Colon (tissue), 2 donors: ENCODE measurements around the gene ZNF750.
"Not testable (repeated sequence)": the region's sequence is repeated elsewhere in the genome, so short reads cannot be mapped to it uniquely, and the experiment has no call there.

Experiments used
- FAIRE-seq: peaks from 2 replicates; lab custom pipeline; 2012; peaks lifted over from hg19 to GRCh38; lab: Jason Lieb, UNC
- donor health status: control.
- donor health status: control.

Gene ZNF750

DNA sequence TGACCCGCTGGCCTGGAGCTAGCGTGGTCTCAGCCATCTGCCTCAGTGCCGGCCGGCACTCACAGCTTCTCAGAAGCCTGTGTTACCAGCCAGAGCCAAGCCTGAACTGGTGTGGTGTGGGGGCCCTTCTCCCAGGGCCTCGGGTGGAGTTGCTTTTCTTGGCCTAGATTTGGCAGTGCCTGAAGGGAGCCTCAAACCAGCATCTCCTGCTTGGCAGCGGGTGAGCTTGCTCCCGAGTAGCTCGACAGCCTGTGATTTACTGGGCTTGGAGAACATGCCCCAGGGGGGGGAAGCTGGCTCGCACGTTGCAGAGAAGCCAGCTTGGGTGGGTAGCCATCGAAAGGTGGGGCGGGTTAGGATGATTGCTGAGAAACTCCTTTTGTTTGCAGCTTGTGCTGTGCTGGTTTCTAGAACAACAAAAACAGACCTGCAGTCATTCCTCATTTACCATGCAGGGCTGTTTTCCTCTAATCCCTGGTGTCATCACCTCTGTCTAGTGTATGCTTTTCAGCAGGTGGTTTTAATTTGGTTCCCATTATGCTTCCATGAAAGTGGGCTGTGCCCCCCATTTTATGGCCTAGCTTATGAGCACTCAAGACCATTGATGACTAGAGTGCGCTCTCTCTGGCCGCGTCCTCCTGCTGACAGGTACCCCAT lies 45.7 kb downstream of the ZNF750 start:
- FAIRE-seq, result no peak

DNA sequence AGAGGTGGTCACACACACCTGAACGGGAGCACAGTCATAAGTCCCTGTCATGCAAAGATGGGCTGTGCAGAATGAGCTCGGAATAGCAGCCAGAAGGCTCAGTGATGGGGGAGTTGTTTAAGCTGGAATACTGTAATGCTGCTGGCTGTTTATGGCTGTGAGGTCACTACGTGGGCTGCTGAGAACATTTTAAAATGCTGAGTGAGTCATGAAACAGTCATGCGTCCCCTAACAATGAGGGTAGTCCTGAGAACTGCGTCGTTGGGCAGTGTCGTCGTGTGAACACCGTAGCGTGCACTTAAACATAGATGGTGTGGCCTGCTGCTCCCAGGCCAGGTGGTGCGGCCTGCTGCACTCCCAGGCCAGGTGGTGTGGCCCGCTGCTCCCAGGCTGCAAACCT lies 48.3 kb downstream of the ZNF750 start:
- FAIRE-seq, result no peak

DNA sequence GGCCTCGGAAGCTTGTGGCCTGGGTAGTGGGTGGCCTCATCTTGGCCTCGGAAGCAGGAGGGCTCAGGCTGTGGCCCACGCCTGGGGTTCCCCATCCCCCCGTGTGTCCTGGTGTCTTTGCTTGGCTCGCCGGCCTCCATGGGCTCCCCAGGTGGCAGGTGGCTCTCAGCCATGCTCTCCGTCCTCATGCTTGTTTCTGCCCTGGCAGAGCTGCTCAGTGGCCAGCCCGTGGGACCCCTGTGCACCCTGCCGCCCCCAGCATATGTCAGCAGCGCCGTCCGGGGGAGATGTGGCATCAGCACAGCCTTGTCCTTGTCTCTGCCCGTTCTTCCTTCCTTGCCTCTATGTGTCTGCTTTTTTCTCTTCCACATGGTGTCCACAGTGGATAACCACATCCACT lies 49.4 kb downstream of the ZNF750 start:
- no peak for FAIRE-seq

DNA sequence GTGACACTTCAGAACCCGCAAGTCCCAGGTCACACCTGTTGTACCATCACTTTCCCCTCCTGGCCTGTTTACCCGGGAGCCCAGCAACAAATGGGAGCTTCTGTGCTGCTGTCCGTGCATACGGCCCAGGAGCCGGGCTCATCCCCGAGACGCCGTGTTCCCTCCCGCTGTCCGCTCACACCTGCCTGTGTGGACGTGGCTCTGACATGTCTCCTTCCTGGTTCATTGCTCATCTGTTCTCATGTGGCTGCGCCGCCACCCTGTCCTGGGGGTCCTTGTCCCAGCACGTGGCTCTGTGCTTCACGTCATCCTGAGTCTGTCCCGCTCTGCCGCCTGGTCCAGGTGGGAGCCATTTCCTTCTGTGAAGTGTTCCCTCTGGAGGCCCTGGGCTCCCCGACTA lies 50.0 kb downstream of the ZNF750 start:
- no peak for FAIRE-seq

DNA sequence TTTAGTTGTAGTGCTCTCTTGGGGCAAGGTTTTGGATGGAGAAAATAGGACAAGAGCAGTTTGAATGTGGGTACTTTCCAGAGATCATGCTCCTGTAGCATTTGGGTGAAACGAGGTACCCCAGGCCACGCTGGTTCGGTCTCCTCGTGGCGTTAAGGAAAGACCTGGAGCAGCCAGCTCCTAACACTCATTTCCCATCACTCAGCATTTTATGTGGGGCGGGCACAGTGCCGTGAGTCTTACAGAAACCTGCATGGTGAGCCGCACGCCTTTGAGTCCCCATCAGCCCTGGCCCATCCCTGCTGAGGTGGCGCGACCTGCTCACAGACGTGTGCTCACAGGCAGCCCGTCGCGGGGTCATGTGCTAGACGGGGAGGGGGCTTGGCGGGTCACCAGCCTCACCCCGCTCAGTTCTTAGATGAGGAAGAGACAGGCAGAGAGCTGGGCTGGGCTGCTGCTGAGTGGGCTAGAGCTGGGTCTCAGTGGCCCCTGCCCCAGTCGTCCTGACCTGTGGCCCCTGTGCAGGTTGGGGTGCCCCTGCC lies 50.7 kb downstream of the ZNF750 start:
- no peak for FAIRE-seq

DNA sequence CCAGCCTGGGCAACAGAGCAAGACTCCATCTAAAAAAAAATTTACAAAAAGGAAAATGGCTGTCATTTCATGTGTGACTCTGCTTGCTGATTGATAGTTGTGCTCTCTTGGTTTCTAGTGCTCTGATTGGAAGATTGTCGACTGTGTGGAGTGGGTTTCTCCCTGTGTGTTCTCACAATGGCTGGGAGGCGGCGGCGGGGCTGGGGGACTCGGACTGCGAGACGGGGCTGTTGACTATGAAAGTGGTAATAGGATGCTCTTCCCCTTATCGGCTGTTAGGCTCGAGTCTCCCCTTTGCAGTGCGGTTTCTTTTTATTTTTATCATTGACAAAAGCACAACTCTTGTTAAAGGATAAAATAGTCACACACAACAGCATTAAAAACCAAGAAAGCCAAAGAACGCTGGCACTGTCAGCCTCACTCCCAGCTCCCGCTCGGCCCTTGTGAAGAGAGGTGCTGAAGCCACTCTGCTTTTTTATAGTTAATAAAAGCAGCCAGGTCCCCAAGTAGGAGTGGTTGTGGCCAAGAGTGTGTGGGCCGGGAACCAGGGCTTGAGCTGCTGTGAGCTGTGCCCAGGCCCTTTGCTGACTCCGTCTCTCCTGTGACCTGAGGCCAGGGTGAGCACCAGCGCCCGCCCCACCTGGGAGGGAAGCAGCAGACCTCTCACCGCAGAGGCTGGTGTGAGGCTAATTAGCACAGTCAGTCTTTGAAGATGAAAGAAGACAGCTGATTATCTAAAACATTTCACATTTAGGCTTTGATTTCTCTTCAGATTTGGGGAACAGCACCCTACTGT lies 51.4 kb downstream of the ZNF750 start:
- FAIRE-seq, result no peak

DNA sequence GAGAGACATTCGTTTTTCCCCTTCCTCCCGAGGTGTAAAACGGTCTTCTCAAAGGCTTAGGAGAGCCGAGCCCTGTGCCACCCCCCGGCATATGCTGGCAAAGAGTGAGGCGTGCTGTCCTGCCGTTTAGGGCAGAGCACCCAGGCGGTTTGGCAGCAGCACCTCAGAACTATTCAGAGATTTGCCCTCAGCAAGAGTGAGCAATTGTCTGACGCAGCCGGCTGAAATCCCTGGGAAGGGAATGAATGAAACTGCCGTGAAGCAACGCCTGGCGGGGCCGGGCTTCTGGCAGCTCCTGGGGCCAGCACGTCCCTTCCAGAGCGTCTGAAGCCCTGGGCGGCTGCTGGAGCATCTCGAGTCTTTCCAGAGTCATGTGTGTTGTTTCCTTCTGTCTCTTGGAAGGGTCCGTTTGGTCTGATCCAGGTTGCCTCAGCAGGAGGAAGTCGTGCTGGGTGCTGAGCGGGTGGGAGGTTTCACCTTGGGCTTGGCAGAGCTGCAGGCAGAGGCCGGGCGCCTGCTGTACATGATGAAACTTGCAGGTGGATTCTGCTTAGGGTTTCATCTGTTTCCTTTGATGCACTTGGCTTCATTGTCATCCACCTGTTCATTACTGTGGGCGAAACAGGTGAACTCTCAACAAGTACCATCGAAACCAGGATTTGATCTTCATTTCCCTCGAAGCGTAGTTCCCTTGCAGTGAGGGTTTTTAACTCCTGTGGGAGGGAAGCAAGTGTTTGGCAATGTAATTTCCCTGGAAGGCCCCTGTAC lies 52.6 kb downstream of the ZNF750 start:
- FAIRE-seq, result no peak

DNA sequence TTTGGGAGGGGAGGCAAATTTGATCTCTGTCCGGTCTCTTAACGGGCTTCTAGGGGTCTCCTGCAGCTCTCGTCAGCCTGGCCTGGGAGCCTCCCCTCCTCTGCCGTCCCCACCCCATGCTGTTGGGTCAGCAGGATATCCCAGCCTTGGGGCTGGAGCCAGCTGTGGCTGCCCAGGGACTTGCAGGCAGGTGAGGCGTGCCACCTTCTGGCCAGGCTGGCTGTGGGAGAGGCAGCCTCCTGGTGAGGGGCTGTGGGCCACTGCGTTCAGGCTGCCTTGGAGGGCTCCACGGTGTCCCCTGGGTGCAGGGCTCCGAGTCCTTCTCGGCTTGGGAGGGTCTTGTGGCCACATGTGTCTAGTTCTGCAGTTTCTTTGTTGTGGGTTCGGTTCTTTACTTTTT lies 53.4 kb downstream of the ZNF750 start:
- no peak for FAIRE-seq

DNA sequence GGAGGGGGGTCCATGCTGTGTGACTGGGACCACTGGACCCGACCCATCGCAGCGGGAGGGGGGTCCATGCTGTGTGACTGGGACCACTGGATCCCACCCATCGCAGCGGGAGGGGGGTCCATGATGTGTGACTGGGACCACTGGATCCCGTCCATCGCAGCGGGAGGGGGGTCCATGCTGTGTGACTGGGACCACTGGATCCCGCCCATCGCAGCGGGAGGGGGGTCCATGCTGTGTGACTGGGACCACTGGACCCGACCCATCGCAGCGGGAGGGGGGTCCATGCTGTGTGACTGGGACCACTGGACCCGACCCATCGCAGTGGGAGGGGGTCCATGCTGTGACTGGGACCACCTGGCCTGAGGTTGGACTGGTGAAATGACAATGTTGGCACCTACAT lies 54.2 kb downstream of the ZNF750 start:
- not testable (repeated sequence) for FAIRE-seq

DNA sequence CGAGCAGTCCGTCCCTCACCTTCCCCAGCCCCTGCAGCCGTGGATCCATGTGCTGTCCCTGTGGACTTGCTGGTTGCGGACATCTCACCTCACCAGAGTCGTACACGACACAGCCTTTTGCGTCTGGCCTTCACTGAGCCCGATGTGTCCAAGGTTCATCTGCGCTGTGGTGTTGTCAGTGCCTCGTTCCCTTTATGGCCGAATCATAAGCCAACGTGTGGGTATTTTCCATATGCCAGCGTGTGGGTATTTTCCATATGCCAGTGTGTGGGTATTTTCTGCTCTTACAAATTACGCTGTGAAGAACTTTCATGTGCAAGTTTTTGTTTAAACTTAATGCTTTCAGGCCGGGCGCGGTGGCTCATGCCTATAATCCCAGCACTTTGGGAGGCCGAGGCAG lies 56.3 kb downstream of the ZNF750 start:
- FAIRE-seq, result no peak

DNA sequence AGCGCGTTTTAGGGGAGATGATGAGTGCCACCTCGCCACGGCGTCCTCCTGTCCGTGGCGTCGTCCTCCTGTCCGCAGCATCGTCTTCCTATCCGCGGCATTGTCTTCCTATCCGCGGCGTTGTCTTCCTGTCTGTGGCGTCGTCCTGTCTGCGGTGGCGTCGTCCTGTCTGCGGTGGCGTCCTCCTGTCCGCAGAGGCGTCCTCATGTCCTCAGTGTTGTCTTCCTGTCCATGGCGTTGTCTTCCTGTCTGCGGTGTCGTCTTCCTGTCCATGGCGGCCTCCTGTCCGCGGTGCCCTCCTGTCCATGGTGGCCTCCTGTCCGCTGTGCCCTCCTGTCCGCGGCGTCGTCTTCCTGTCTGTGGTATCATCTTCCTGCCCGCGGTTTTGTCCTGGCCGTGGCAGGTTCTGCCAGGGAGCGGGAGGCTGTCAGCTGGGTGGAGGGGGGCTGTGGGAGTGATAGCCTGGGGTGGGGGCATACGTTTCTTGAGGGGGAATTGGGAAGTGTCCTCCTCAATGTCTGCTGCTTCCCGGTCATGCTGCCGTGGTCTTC lies 57.1 kb downstream of the ZNF750 start:
- no peak for FAIRE-seq

DNA sequence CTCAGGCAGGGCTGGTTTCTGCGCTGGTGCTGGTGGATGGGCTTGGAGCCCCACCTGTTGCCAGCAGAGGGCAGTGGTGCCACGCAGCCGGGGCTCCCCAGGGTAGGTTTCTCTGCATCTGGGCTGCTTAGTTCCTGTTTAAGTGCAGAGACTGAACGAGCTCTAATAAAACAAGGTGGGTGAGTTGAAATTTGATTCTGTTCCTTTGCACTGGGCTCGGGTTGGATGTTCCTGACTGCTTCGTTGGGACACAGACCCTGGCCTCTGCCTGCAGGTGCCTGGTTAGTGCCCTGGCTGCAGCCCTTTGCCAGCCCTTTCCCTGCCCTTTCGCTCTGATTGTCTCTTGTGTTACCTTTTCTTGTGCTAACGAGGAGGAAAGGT lies 57.9 kb downstream of the ZNF750 start:
- no peak for FAIRE-seq

DNA sequence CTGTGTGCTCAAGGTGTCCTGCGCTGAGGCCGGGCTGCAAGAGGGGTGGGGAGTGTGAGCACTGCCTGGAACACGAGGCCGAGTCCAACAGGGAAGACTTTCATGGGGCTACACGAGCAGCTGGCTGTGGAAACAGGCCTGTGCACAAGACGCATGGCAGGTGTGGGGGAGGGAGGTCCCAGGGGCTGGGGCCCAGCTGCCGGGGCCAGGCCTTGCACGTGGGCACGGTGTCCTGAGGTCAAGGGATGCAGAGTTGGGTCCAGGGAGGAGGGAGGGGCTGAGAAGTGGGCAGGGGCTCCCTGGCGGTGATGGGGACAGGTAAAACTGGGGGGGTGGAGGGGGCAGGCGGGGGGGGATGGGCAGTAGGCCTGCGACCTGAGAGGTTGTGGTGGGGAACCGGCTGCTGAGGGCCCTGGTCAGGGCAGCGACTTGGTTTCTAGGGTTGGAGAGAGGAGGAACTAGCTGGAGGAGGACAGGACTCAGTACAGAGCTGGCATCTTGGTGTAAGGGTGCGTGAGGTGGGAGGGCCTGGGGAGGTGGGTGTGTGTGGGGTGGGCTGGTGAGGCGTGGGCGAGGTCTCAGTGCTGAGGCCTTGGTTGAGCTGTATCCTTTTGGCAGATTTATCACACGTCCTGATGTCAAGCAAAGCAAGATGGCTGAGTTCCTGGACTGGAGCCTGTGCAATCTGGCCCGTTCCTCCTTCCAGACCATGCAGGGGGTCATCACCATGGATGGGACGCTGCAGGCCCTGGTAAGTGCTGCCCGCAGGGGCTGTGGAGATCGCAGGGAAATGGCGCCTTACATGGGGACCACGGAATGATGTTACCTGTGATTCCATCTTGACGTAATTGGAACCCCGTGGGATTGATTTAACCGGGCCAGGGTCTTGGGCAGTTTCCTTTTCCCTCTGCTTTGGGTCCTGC lies 58.6 kb downstream of the ZNF750 start:
- no peak for FAIRE-seq

DNA sequence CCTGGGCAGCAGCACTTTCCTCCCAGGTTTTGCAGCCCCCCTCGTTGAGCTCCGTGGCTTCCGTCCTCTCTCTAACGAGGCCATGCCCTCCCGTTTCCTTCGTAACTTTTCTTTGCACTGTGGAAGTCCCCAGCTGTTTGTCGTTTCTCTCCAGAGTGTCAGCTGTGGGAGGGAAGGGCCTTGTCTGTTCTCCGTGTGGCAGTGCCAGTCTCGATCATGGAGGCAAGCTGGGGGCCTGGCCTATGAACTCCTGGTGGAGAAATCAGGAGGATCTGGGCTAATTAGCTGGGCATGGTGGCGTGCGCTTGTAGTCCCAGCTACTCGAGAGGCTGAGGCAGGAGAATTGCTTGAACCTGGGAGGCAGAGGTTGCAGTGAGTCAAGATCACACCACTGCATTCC lies 59.6 kb downstream of the ZNF750 start:
- no peak for FAIRE-seq

DNA sequence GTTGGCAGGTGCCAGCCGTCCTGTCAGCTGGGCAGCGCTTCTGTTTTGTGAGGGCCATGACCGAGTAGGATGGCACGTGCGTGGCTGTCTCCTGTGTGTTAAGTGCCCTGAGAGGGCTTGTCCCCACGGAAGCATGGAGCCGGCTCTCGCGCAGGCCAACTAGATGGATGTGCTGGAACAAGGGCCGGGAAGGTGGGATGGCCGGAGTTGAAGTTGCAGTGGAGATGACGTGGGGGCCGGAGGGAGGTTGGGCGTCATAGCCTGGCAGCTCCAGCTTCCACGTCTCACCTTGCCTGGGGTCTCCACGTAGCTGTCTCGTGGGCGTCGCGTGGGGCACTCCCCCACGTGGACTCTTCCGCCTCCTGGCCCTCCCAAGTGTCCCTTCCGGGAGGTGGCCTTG lies 60.3 kb downstream of the ZNF750 start:
- no peak for FAIRE-seq
